CD4-positive, alpha-beta T cell treated with Interleukin-21 for 1 hour (primary cell): ENCODE results near the gene NR1D1.
A peak's percentile ranks its signal among the peaks of the same experiment; 100 is the strongest.

Experiments
- DNase-seq: peaks from one replicate; pipeline ENCODE4 v3.0.0-alpha.2; 2020

Gene NR1D1

DNA sequence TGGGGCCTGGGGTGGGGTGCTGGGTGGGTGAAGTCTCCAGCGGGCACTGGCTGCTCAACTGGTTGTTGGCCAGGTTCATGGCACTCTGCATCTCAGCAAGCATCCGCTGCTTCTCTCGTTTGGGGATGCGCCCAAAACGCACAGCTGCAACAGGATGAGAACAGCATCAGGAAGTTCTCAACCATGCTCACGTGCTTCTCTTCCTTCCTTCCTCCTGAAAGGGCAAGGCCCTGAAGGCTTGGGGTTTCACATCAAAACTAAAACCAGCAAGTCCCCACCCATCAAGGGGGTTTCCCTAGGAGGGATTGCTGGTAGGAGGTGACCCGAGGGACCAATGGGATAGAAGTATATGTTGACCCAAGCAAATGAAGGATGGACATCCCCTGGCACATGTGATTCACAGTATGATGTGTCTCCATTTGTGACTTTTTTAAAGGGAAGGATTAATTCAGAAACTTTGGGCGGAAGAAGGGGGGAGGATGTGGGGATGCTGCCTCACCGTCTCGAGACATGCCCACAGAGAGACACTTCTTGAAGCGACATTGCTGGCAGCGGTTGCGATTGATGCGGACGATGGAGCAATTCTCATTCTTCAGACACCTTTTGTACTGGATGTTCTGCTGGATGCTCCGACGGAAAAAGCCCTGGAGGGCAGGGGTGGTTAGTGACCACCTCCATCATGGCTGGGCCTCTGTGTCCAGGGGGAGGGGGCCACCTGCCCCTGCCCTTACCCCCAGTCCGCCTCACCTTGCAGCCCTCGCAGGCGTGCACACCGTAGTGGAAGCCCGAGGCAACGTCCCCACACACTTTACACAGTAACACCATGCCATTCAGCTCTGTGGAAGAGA lies 4.2 kb downstream of the NR1D1 start:
- peak; percentile 97 for DNase-seq

DNA sequence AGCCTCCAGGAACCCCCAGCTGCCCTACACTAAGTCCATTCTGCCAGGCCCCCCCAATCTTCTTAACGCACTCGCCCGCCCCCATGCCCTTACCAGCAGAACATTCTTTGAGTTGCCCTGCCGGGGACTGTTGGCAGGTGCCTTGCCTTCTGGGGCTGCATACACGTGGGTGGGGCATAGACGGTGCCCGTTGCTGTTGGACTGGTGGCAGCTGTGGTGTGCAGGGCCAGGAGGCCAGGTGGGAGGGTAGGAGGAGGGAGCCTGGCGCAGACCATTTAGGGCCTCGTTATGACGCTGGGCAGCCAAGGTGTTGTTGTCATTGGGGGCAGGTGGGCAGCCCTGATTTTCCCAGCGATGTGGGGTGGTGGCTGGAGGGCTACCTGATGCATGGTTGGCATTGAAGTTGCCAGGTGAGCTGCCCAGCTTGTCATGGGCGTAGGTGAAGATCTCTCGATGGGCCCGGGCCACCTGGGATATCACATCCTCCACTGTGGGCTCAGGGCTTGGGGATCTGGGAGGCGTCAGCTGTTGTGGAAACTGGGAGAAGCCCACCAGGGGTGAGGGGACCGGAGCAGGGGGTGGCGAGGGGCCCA lies 4.9 kb downstream of the NR1D1 start:
- DNase-seq, result no peak

DNA sequence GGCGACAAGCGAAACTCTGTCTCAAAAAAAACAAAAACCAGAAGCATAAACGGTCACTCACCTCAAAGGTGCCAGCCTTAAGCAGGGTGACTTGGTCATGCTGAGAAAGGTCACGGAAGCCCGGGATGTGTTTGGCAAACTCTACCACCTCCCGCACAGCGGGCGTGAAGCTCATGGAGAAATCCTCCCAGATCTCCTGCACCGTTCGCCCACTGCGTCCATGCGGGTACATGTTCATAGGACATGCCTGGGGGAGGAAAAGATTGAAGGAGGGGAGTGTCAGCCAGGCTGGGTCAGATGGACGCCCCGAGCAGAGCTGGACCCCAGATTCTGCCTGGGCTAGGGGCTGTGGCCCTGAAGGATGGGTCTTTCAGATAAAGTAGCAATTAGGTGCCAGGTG lies 5.5 kb downstream of the NR1D1 start:
- no peak for DNase-seq

DNA sequence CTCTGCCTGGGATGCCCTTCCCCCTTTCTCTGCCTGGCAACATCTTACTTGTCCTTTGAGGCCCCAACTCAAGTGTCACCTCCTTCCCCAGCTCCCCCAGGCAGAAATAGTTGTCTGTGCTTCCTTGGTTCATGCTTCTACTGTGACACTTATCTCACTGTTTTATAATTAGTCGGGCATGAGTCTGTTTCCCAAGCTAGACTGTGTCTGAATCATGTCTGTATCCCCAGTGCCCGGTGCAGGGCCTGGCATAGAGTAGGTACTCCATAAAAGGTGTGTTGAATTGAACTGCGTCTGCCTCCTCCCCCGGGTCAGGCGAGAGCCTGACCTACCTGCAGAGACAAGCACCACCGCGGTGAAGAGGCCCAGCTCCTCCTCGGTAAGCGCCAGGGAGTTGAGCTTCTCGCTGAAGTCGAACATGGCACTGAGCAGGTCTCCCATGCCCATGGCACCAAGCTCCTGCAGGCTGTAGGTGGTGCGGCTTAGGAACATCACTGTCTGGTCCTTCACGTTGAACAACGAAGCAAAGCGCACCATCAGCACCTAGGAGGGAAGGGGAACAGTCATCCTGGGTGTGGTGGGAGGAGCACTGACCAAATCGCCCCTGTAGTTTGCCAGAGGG lies 6.7 kb downstream of the NR1D1 start:
- DNase-seq, result no peak

DNA sequence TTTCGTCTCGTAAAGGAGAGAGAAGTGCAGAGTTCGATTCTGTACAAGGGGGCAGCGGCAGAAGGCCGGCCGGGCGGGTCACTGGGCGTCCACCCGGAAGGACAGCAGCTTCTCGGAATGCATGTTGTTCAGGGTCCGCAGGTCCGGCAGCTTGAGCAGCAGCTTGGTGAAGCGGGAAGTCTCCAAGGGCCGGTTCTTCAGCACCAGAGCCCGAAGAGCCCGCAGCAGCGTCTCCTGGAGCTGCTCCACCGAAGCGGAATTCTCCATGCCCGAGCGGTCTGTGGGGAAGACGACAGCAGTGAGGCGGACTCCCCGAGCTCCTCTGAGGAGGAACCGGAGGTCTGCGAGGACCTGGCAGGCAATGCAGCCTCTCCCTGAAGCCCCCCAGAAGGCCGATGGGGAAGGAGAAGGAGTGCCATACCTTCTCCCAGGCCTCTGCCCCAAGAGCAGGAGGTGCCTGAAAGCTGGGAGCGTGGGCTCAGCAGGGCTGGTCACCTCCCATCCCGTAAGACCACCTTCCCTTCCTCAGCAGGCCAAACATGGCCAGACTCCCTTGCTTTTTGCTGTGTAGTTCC lies 7.3 kb downstream of the NR1D1 start:
- DNase-seq, result no peak

DNA sequence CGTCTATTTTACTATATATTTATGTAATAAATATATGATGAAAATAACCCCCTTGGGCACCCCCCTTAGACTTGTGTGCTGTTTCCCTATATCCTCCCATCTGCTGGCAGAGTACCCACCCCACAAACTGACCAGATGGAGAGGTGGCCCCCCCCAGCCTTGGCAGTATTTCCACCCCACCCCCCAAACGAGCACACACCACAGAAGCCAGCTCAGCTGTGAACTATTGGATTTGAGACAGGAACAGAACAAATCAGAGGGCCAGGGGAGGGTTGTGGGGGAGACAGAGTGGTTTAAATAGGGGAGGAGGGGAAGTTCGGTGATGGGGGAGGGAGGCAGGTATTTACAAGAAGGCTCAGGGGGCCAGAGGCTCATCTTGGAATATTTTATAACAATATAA lies 7.8 kb downstream of the NR1D1 start:
- no peak for DNase-seq

DNA sequence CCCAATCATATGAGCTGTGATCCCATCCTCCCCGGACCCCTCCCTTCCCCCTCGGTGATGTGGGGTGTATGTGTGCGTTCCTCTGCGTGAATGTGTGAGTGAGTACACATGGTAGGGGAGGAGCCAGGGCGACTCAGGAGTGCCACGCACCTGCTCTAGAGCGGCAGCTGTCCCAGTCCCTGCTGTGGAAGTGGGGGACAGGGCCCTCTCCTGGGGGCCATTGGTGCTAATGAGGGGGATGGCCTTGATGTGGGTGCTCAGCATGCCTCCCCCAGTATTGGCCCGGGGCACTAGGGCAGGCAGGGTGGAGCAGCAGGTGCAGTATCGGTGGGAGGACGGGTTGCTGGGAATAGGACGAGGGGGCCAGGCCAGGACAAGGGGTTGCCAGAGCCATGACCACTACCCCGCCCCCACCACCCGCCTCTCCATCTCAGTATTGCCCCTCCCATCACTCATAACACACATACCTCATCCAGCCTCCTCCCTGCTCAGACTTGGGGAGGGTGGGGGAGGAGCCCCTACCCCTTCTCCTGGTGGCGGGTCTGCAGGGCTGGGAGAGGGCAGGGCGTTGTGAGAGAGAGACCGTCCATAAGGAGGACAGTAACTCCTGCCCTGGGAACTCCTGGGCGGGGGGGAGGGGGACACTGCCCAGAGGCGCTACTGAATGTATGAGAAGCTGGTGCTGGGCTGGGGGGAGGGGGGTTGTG lies 8.5 kb downstream of the NR1D1 start:
- no peak for DNase-seq

DNA sequence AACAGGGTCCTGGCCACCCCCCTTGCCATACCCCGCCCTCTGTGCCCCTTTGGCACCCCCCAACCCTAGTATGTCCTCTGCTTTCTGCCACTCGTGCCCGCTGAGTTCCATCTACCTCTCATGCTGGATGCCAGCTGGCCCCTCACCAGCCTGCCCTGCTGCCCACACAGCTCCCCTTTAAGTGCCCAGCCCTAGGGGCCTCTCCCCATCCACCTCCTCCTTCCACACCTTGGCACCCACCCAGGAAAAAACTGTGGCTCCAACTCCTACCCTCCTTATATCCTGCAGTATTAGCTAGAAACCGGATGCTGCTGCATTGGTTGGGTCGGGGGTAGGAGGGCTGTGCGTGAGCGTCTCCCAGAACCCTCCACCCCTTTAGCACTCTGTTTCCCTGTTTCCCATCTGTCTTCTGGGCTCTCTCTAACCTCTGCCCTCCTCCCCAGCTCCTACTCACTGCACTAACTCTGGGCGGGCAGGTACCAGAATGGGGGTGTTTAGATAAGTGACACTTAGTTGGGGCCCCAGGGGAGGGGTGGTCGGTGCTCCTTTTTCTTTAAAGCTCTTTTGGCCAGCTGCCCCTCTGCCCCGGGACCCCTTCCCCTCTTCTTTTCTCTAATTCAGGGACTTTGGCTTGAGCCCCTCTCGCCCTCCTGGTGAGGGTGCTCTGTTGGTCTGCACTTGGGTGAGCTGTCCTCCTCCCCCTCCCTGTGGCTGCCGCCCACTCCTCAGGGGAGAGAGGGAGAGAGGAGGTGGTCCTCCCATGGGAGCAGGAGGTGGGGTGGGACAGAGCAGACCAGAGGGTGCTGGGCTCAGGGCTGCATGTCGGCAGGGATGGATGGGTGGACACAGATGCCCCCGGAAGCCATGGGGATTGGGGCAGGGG lies 9.9 kb downstream of the NR1D1 start:
- no peak for DNase-seq

DNA sequence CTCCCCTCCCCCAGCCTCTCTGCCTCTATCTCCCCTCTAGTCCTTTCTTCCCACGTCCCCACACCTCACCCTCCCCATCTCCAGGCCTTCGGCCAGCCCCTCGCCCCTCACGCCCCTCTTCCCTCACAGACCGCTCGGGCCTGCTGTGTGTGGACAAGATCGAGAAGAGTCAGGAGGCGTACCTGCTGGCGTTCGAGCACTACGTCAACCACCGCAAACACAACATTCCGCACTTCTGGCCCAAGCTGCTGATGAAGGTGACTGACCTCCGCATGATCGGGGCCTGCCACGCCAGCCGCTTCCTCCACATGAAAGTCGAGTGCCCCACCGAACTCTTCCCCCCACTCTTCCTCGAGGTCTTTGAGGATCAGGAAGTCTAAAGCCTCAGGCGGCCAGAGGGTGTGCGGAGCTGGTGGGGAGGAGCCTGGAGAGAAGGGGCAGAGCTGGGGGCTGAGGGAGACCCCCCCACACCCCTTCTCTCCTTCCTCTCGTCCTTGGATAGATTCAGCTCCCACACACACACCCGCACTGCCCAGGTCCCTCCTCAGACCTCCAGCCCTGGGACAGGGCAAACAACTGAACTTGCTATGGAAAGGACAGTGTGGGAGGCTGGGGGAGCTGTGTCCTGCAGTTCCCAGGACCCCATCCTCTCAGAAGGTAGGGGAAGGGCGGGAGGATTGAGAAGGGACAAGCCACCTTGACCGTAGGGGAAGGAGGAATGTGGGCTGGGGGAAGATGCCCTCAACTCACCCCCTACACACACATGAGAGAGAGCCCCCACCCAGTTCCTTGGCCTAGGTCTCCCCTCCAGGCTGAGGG lies 11.1 kb downstream of the NR1D1 start:
- no peak for DNase-seq

DNA sequence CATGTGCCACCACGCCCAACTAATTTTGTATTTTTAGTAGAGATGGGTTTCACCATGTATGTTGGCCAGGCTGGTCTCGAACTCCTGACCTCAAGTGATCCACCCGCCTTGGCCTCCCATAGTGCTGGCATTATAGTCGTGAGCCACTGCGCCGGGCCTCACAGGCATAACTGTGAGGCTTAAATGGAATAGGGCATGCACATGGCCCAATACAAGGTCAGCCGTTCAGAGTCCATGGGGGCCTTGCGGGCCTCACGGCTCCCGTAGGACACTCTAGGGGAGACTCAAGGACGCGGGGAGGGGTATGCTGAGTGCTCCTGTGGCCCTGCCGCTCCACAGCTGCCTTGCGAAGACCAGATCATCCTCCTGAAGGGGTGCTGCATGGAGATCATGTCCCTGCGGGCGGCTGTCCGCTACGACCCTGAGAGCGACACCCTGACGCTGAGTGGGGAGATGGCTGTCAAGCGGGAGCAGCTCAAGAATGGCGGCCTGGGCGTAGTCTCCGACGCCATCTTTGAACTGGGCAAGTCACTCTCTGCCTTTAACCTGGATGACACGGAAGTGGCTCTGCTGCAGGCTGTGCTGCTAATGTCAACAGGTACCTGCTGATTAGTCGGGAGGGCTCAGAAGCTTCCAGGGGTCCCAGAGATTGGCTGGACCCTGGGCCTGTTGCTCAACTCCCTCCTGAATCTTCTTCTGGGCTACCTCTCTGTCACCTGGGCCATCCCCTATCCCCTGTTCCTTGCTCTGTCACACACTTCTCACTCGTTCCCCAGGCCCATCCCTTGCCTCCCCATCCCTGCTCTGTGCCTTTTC lies 12.3 kb downstream of the NR1D1 start:
- DNase-seq, result no peak

DNA sequence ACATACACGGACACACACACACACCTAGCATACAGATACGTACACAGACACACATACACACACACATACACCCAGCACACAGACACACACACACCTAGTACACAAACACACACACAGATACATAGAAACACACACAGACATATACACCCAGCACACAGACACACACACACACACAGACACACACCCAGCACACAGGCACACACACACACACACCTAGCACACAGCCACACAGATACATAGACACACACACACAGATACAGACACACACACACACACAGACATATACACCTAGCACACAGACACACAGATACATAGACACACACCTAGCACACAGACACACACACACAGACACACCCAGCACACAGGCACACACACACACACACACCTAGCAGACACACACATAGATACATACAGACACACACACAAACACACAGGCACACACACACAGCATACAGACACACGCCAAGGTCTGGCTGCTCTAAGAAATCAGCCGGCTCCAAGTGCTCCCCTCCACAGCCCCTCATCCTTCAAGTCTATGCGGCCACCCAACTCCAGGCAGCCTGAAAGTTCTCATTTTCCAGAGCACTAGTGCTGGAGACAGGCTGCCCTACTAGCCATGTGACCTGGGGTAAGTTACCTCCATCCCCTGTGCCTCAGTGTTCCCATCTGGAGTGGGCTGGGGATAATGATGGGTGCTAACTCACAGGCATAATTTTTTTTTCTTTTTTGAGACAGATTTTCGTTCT lies 13.2 kb downstream of the NR1D1 start:
- no peak for DNase-seq

DNA sequence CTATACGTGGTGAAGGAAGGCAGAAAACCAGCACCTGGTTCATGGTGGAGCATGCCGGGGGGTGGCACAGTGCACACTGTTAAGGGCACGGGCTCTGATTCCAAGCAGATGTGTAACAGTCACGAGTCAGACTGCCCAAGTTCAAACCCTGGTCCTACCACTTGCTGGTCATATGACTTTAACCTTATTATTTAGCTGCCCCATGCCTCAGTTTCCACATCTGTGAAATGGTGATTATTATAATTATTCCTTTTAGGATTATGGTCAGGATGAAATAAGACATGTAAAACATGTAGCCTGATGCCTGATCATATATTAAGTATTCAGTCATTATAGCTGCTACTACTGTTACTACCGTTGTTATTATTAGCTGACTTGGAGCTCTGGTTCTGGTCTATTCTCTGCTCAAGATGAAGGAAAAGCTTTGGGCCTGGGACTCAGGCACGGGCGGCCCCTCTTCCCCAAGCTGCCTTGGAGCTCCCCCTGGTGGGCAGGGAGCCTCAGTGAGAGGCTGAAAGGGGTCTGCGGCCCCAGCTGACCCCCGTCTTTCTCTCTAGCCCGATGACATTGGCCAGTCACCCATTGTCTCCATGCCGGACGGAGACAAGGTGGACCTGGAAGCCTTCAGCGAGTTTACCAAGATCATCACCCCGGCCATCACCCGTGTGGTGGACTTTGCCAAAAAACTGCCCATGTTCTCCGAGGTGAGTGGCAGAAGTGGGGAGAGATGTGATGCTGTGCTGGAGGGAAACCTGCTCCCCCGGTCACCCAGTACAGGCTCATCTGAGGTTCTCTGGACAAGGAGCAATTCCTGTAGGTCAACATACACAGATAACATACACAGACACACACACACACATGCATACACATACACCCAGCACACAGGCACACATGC lies 14.0 kb downstream of the NR1D1 start:
- peak; percentile 66 for DNase-seq

DNA sequence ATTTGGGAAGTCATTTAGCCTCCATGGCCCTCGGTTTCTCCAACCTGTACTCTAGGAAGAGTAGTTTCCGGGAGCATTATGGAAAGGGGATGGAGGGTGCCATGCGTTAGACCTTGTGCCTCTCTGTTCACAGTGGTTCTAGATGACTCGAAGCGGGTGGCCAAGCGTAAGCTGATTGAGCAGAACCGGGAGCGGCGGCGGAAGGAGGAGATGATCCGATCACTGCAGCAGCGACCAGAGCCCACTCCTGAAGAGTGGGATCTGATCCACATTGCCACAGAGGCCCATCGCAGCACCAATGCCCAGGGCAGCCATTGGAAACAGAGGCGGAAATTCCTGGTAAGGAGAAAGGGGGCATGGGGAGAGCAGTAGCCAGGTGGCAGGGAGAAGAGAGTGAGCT lies 15.9 kb downstream of the NR1D1 start:
- no peak for DNase-seq

DNA sequence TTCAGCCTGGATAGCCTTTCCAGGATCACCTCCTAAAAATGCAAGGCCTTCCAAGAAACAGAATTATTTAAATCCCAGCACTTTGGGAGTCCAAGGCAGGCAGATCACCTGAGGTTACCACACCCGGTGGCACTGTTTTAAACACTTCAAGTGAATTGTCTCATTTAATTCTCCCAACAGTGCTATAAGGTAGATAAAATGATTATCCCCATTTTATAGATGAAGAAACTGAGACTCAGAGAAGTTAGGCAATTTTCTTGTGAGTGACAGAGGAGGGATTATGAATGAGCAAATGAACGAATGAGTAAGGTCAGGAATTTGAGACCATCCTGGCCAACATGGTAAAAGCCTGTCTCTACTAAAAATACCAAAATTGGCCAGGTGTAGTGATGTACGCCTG lies 20.8 kb downstream of the NR1D1 start:
- DNase-seq, result no peak

DNA sequence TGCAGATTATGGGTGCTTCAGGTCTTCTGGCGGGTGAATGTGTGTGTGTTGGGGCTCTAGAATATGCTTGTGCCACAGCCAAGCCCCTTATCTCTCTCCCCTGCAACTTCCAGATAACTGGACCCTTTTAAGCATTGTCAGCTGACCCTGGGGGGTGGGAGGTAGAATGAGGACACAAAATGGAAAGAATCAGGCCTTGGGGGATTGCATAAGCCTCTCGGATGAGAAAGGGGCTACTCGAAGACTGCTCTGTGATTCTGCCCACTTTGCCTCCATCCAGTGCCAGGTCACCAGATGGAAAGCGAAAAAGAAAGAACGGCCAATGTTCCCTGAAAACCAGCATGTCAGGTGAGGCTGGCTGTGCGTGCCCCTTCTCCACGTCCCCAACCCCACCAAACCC lies 23.8 kb downstream of the NR1D1 start:
- no peak for DNase-seq

DNA sequence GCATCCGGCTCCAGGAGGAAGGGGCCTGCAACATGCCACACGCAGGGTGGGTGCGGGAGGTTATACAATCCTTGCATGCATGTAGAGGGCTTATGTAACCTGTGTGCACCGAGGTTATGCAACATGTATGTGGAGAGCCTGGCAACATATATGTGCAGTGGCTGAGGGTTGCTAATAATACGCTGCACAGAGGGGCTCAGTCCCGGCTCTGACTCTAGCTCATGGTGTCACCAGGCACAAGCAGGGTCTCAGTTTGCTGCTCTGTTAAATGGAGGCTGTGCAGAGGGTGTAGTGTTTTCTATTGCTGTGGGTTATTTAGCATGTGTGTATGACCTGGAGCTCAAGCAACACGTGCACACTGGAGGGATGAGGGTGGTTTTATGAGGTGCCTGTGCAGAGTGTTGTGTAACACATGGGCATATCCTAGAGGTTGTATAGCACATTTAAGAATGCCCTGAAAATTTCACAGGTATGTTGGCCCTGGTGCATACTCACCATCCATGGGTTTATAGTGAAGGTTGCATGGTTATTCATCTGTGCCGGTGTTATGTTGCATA lies 24.4 kb downstream of the NR1D1 start:
- DNase-seq, result no peak

DNA sequence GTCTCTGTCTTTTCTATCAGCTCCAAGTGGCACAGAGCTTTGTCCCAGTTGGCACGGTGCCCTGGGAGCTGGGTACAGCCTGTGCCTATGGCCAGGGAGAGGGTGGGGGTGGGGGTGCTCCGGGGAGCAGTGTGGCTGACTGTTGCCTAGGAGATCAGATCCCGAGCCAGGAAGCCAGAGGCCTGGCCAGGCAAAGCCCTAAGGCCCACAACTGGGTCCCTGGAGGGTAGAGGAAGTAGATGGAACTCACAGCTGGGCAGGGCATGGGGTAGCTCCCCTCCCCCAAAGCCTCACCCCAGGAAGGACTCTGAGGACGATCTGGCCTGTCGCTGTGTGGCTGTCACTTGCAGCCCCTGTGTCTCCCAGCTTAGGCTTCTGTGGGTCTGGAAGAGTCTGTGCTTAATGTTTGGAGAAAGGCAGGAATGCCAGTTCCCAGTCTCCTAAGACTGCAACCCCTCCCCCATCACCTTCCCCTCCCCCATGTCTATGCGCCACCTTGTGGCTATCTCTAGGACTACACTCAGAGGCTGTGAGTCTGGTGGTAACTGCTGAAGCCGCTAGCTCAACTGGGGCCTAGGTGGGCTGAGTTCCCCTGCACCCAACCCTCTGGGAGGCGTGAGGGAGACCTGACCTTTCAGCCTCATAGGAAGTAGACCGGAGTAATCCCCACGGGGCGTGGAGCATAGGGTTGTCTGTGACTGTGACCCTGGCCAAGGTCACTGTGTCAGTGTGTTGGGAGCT lies 25.0 kb downstream of the NR1D1 start:
- DNase-seq, result peak; percentile 79

DNA sequence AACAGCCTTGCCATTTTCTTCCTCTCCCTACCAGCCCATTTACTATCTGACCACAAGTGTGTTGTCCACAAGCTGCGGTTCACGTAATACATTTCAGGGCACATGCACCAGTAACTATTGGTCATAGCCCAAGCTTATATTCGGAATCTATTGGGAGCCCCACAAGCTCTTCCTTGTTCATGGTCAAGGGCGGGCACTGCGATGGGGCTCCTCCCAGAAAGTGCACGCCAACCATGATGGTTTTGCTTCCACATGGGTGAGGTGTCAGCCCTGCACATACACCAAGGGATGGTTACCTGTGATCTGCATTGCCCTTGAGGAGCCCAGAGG lies 25.6 kb downstream of the NR1D1 start:
- no peak for DNase-seq
